DMS53 treated with DMSO at 0.1 percent for 48 hours (cell line): Measurements from ENCODE around the gene FANCE.

Experiments used
- DNase-seq: peaks from one replicate; lab custom pipeline; 2025; ENCODE audit not compliant: unreplicated experiment; lab: John Stamatoyannopoulos, UW

The FANCE gene

GRCh38 chr6:35452183-35453090 is at the start of gene FANCE:
FANCE (plus strand) TSS chr6:35452338; CDS start chr6:35452546, 208 bp downstream.
- DNase-seq, result peak; percentile 49

- no peak for DNase-seq
These were observed 49.3 kb upstream of the FANCE start for GRCh38 chr6:35402856-35403191.

GRCh38 chr6:35403544-35404442 is 48.3 kb upstream of the FANCE start:
- DNase-seq, result no peak

GRCh38 chr6:35406711-35407485 is 45.2 kb upstream of the FANCE start:
- DNase-seq, result no peak

GRCh38 chr6:35409245-35409644 is 42.9 kb upstream of the FANCE start:
- DNase-seq, result no peak

- no peak for DNase-seq
These were observed 42.0 kb upstream of the FANCE start for GRCh38 chr6:35410131-35410530.

- DNase-seq, result no peak
These were observed 41.1 kb upstream of the FANCE start for GRCh38 chr6:35411066-35411465.

- DNase-seq, result no peak
These were observed 40.0 kb upstream of the FANCE start for GRCh38 chr6:35412102-35412501.

GRCh38 chr6:35413911-35414310 is 38.2 kb upstream of the FANCE start:
- DNase-seq, result no peak

GRCh38 chr6:35415065-35415891 is 36.9 kb upstream of the FANCE start:
- DNase-seq, result peak; percentile 96

- DNase-seq, result no peak
These were observed 34.0 kb upstream of the FANCE start for GRCh38 chr6:35417979-35418661.

- DNase-seq, result no peak
These were observed 32.7 kb upstream of the FANCE start for GRCh38 chr6:35419417-35419816.

- DNase-seq, result no peak
These were observed 32.2 kb upstream of the FANCE start for GRCh38 chr6:35419961-35420360.

GRCh38 chr6:35425284-35425683 is 26.9 kb upstream of the FANCE start:
- DNase-seq, result no peak

GRCh38 chr6:35426074-35426473 is 26.1 kb upstream of the FANCE start:
- DNase-seq, result no peak

GRCh38 chr6:35427435-35427834 is 24.7 kb upstream of the FANCE start:
- no peak for DNase-seq

GRCh38 chr6:35427851-35428321 is 24.3 kb upstream of the FANCE start:
- no peak for DNase-seq

GRCh38 chr6:35428421-35429149 is 23.6 kb upstream of the FANCE start:
- no peak for DNase-seq

- no peak for DNase-seq
These were observed 22.7 kb upstream of the FANCE start for GRCh38 chr6:35429463-35429862.
